ENCODE measurements around the gene ZNF433. TPM values are rescaled to one million over a fixed set of nuclear protein-coding genes. Genes with fewer than 3 reads are reported as not detected.

Gene ZNF433
- total and polyA plus RNA-seq, 2 experiments from 2014 or later, result 1.5 to 5.0 TPM

DNA sequence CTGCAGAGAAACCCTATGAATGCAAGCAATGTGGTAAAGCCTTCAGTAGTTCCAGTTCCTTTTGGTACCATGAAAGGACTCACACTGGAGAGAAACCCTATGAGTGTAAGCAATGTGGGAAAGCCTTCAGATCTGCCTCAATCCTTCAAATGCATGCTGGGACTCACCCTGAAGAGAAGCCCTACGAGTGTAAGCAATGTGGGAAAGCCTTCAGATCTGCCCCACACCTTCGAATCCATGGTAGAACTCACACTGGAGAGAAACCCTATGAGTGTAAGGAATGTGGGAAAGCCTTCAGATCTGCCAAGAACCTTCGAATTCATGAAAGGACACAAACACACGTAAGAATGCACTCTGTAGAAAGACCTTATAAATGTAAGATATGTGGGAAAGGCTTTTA is 56.0 kb downstream of the ZNF433 start:
- no peaks in the 10 kb centered on the region for H4K20me1 ChIP-seq (ENCODE audit: insufficient read depth)
- H3K9me2 ChIP-seq (ENCODE audit: insufficient read depth), result no peaks in the 10 kb centered on the region
- H3K36me3 ChIP-seq (ENCODE audit: low read depth), result peaks cover 13% of the 10 kb centered on the region; the same call in 1 of the 2 replicates
- H3K4me1 ChIP-seq (ENCODE audit: insufficient read depth), result 0 out of 2 replicates have a peak, but pooled peaks cover 5% of the 10 kb centered on the region
- H3K27ac ChIP-seq, result no peak overlapping the region
- no peak overlapping the region for H3K4me3 ChIP-seq
- no peaks in the 10 kb centered on the region for H3K27me3 ChIP-seq (replicated peaks; ENCODE audit: insufficient read depth)
- no peak overlapping the region for H3K4me2 ChIP-seq (ENCODE audit: unreplicated experiment)
- H3K9me3 ChIP-seq (ENCODE audit: low read depth), result peaks cover 16% of the 10 kb centered on the region
- H3F3A ChIP-seq (ENCODE audit: insufficient read depth), result peaks cover 6% of the 10 kb centered on the region
- H3K79me2 ChIP-seq (ENCODE audit: insufficient read depth), result no peaks in the 10 kb centered on the region
- no peak overlapping the region for H3K9ac ChIP-seq
- no peak for DNase-seq
- in situ Hi-C loops (cut with MboI), result no loop called here
- H2AFZ ChIP-seq, result no peak overlapping the region
- WGBS, 2 experiments (ENCODE audit: low coverage in 1 of 2, low lambda C conversion rate in 2 of 2, missing lambda C conversion rate in 2 of 2), result 60 to 70% methylated on average over 4 of the region's 4 CpGs
- TF ChIP-seq EZH2phosphoT487 (IDR thresholded peaks at IDR 0.05; ENCODE audit: insufficient read depth, low read depth) (no peak), EZH2 (IDR thresholded peaks at IDR 0.05; ENCODE audit: insufficient read depth, poor library complexity, severe bottlenecking) (no peak)

DNA sequence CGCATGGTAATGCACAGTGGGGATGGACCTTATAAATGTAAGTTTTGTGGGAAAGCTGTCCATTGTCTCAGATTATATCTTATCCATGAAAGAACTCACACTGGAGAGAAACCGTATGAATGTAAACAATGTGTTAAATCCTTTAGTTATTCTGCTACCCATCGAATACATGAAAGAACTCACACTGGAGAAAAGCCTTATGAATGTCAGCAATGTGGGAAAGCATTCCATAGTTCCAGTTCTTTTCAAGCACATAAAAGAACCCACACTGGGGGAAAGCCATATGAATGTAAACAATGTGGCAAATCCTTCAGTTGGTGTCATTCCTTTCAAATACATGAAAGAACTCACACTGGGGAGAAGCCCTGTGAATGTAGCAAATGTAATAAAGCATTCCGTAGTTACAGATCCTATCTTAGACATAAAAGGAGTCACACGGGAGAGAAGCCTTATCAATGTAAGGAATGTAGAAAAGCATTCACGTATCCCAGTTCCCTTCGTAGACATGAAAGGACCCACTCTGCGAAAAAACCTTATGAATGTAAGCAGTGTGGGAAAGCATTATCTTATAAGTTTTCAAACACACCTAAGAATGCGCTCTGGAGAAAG is 56.9 kb downstream of the ZNF433 start:
- DNase-seq, result no peak
- Histone ChIP-seq H3K9ac (no peak overlapping the region), H3K79me2 (ENCODE audit: insufficient read depth) (no peaks in the 10 kb centered on the region), H3K27ac (no peak overlapping the region), H3K4me3 (no peak overlapping the region), H3K27me3 (replicated peaks; ENCODE audit: insufficient read depth) (no peaks in the 10 kb centered on the region), H3F3A (ENCODE audit: insufficient read depth) (peaks cover 6% of the 10 kb centered on the region), H3K9me3 (ENCODE audit: low read depth) (peaks cover 16% of the 10 kb centered on the region), H3K36me3 (ENCODE audit: low read depth) (peaks cover 13% of the 10 kb centered on the region; the same call in 1 of the 2 replicates), H2AFZ (no peak overlapping the region), H3K4me2 (ENCODE audit: unreplicated experiment) (no peak overlapping the region), H3K4me1 (ENCODE audit: insufficient read depth) (0 out of 2 replicates have a peak, but pooled peaks cover 5% of the 10 kb centered on the region), H4K20me1 (ENCODE audit: insufficient read depth) (no peaks in the 10 kb centered on the region), H3K9me2 (ENCODE audit: insufficient read depth) (no peaks in the 10 kb centered on the region)
- TF ChIP-seq EZH2 (IDR thresholded peaks at IDR 0.05; ENCODE audit: insufficient read depth, poor library complexity, severe bottlenecking) (no peak), EZH2phosphoT487 (IDR thresholded peaks at IDR 0.05; ENCODE audit: insufficient read depth, low read depth) (no peak)
- 91 to 97% methylated on average over 9 of the region's 9 CpGs for WGBS, 2 experiments (ENCODE audit: low coverage in 1 of 2, low lambda C conversion rate in 2 of 2, missing lambda C conversion rate in 2 of 2)
- in situ Hi-C loops (cut with MboI), result no loop called here

DNA sequence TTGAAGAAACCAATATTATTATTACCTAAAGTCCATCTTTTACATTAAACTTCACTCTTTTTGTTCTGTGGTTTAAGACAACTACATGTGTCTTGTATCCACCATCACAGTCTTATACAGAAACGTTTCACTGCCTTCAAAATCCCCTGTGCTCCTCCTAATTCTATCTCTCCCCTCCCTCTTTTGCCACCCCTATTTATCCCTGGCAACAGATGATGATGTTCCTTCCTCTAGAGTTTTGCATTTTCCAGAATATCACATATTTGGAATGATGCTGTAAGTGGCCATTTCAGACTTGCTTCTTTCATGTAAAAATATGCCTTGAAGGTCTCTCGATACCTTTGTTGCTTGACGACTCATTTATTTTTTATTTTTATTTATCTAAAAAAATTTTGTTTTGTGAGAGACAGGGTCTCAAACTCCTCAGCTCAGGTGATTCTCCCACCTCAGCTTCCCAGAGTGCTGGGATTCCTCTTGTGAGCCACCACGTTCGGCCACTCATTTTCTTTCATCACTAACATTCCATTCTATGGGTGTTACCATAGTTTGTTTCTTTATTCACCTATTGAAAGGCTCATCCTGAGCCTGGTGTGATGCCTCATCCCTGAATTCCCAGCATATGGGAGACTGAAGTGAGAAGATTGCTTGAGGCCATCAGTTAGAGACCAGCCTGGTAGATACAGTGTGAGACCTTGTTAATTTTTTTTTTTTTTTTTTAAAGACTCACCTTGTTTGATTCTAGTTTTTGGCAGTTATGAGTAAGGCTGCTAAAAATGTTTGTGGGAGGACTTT is 62.3 kb downstream of the ZNF433 start:
- in situ Hi-C loops (cut with MboI), result no loop called here
- H3K27me3 ChIP-seq (replicated peaks; ENCODE audit: insufficient read depth), result no peaks in the 10 kb centered on the region
- H3K9ac ChIP-seq, result no peak overlapping the region
- no peaks in the 10 kb centered on the region for H3K79me2 ChIP-seq (ENCODE audit: insufficient read depth)
- H3K27ac ChIP-seq, result no peak overlapping the region
- H4K20me1 ChIP-seq (ENCODE audit: insufficient read depth), result no peaks in the 10 kb centered on the region
- H3K36me3 ChIP-seq (ENCODE audit: low read depth), result peaks cover 9% of the 10 kb centered on the region; the same call in 1 of the 2 replicates
- no peak overlapping the region for H3K4me2 ChIP-seq (ENCODE audit: unreplicated experiment)
- H2AFZ ChIP-seq, result no peak overlapping the region
- WGBS, 2 experiments (ENCODE audit: low coverage in 1 of 2, low lambda C conversion rate in 2 of 2, missing lambda C conversion rate in 2 of 2), result 60 to 62% methylated on average over 5 of the region's 5 CpGs
- no peaks in the 10 kb centered on the region for H3K9me2 ChIP-seq (ENCODE audit: insufficient read depth)
- no peaks in the 10 kb centered on the region for H3K4me1 ChIP-seq (ENCODE audit: insufficient read depth)
- H3F3A ChIP-seq (ENCODE audit: insufficient read depth), result no peaks in the 10 kb centered on the region
- H3K4me3 ChIP-seq, result no peak overlapping the region
- TF ChIP-seq EZH2 (IDR thresholded peaks at IDR 0.05; ENCODE audit: insufficient read depth, poor library complexity, severe bottlenecking) (no peak), EZH2phosphoT487 (IDR thresholded peaks at IDR 0.05; ENCODE audit: insufficient read depth, low read depth) (no peak)
- DNase-seq, result no peak
- peaks cover 5% of the 10 kb centered on the region for H3K9me3 ChIP-seq (ENCODE audit: low read depth)

DNA sequence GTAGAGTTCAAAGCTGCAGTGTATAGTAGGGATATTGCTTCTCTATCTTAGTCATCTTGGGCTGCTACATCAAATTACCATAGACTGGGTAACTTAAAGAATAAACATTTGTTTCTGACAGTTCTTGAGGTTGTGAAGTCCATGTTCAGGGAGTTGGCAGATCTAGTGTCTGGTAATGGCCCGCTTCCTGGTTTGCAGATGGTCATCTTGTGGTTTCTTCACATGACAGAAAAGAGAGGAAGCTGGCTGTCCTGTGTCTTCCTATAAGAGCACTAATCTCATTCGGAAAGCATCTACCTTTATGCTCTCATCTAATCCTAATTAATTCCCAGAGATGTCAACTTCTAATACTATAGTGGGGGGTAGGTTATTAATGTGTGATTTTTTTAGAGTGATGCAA is 64.4 kb downstream of the ZNF433 start:
- Histone ChIP-seq H3K79me2 (ENCODE audit: insufficient read depth) (no peaks in the 10 kb centered on the region), H4K20me1 (ENCODE audit: insufficient read depth) (no peaks in the 10 kb centered on the region), H2AFZ (no peak overlapping the region), H3K4me1 (ENCODE audit: insufficient read depth) (no peaks in the 10 kb centered on the region), H3K9me3 (ENCODE audit: low read depth) (no peaks in the 10 kb centered on the region), H3K36me3 (ENCODE audit: low read depth) (no peaks in the 10 kb centered on the region), H3K4me3 (no peak overlapping the region), H3K27me3 (replicated peaks; ENCODE audit: insufficient read depth) (no peaks in the 10 kb centered on the region), H3K4me2 (ENCODE audit: unreplicated experiment) (no peak overlapping the region), H3F3A (ENCODE audit: insufficient read depth) (no peaks in the 10 kb centered on the region), H3K9ac (no peak overlapping the region), H3K27ac (no peak overlapping the region), H3K9me2 (ENCODE audit: insufficient read depth) (no peaks in the 10 kb centered on the region)
- DNase-seq, result no peak
- TF ChIP-seq EZH2 (IDR thresholded peaks at IDR 0.05; ENCODE audit: insufficient read depth, poor library complexity, severe bottlenecking), result no peak
- no peak for TF ChIP-seq EZH2phosphoT487 (IDR thresholded peaks at IDR 0.05; ENCODE audit: insufficient read depth, low read depth)
- in situ Hi-C loops (cut with MboI), result no loop called here
- 64 to 71% methylated on average over 2 of the region's 2 CpGs for WGBS, 2 experiments (ENCODE audit: low coverage in 1 of 2, low lambda C conversion rate in 2 of 2, missing lambda C conversion rate in 2 of 2)
